H9 (cell line): Measurements from ENCODE around the gene PACS1. TPM values are rescaled to one million over a fixed set of nuclear protein-coding genes. Genes with fewer than 3 reads are reported as not detected.

Source experiments
- DNase-seq: peaks from one replicate; pipeline ENCODE4 v3.0.0-alpha.2; 2017
- H2AFZ ChIP-seq: one replicate; pipeline ENCODE4 v1.6.1; 2013; ENCODE audit warnings: mild to moderate bottlenecking, low read length, control low read depth, moderate library complexity
- H2AK5ac ChIP-seq: 2 replicates; pipeline ENCODE4 v1.6.1; 2013; ENCODE audit warnings: low read length, control low read depth, mixed read lengths; ENCODE audit not compliant: insufficient read length
- H2BK120ac ChIP-seq: one replicate; pipeline ENCODE4 v1.6.1; 2013; ENCODE audit warnings: low read depth, mild to moderate bottlenecking, low read length, control low read depth, inconsistent platforms; ENCODE audit not compliant: poor library complexity, severe bottlenecking
- H2BK12ac ChIP-seq: 2 replicates; pipeline ENCODE4 v1.6.1; 2013; ENCODE audit warnings: low read length, control low read depth, mixed read lengths, low read depth; ENCODE audit not compliant: insufficient read length
- H2BK15ac ChIP-seq: 2 replicates; pipeline ENCODE4 v1.6.1; 2013; ENCODE audit warnings: low read depth, low read length, control low read depth
- H2BK20ac ChIP-seq: one replicate; pipeline ENCODE4 v1.6.1; 2013; ENCODE audit warnings: low read depth, mild to moderate bottlenecking, low read length, control low read depth, inconsistent platforms; ENCODE audit not compliant: poor library complexity, severe bottlenecking
- H2BK5ac ChIP-seq: 2 replicates; pipeline ENCODE4 v1.6.1; 2013; ENCODE audit warnings: low read length, control low read depth, mixed read lengths; ENCODE audit not compliant: insufficient read length
- H3K14ac ChIP-seq: 2 replicates; pipeline ENCODE4 v1.6.1; 2013; ENCODE audit warnings: low read length, control low read depth; ENCODE audit not compliant: insufficient read depth
- H3K18ac ChIP-seq: 2 replicates; pipeline ENCODE4 v1.6.1; 2013; ENCODE audit warnings: low read depth, mild to moderate bottlenecking, mixed read lengths, low read length, control low read depth; ENCODE audit not compliant: insufficient read length
- H3K23ac ChIP-seq: 2 replicates; pipeline ENCODE4 v1.6.1; 2013; ENCODE audit warnings: low read length, control low read depth, mixed read lengths, low read depth; ENCODE audit not compliant: insufficient read length
- H3K23me2 ChIP-seq: 2 replicates; pipeline ENCODE4 v1.6.1; 2013; ENCODE audit warnings: low read depth, mild to moderate bottlenecking, mixed read lengths, low read length, control low read depth; ENCODE audit not compliant: insufficient read length, poor library complexity, severe bottlenecking
- H3K27ac ChIP-seq: 2 replicates; pipeline ENCODE4 v1.5.1; 2013; ENCODE audit warnings: low read length, control low read depth, mixed read lengths, low read depth; ENCODE audit not compliant: insufficient read length
- H3K27me3 ChIP-seq: 2 replicates; pipeline ENCODE4 v1.6.1; 2013; ENCODE audit warnings: low read length, control low read depth, inconsistent platforms; ENCODE audit not compliant: insufficient read depth
- H3K4ac ChIP-seq: 2 replicates; pipeline ENCODE4 v1.6.1; 2013; ENCODE audit warnings: low read depth, mild to moderate bottlenecking, control low read depth, inconsistent platforms, low read length, moderate library complexity
- H3K4me1 ChIP-seq: 2 replicates; pipeline ENCODE4 v1.6.1; 2013; ENCODE audit warnings: low read length, control low read depth, inconsistent platforms; ENCODE audit not compliant: insufficient read depth
- H3K4me2 ChIP-seq: 2 replicates; pipeline ENCODE4 v1.6.1; 2013; ENCODE audit warnings: low read length, control low read depth, mixed read lengths; ENCODE audit not compliant: insufficient read length, insufficient read depth
- H3K56ac ChIP-seq: 2 replicates; pipeline ENCODE4 v1.6.1; 2013; ENCODE audit warnings: low read depth, mild to moderate bottlenecking, mixed read lengths, low read length, control low read depth; ENCODE audit not compliant: insufficient read length
- H3K79me1 ChIP-seq: 2 replicates; pipeline ENCODE4 v1.6.1; 2013; ENCODE audit warnings: low read depth, mild to moderate bottlenecking, moderate library complexity, low read length, control low read depth, inconsistent platforms; ENCODE audit not compliant: insufficient read depth, poor library complexity, severe bottlenecking
- H3K79me2 ChIP-seq: 2 replicates; pipeline ENCODE4 v1.6.1; 2013; ENCODE audit warnings: low read length, control low read depth, inconsistent platforms; ENCODE audit not compliant: insufficient read depth
- H3K9ac ChIP-seq: 2 replicates; pipeline ENCODE4 v1.6.1; 2013; ENCODE audit warnings: low read length, control low read depth, mixed read lengths; ENCODE audit not compliant: insufficient read length; ENCODE audit errors: extremely low read depth
- H3K9me3 ChIP-seq: one replicate; pipeline ENCODE4 v1.6.1; 2013; ENCODE audit warnings: low read depth, low read length, inconsistent platforms; ENCODE audit not compliant: control insufficient read depth
- H3T11ph ChIP-seq: one replicate; pipeline ENCODE4 v1.6.1; 2013; ENCODE audit warnings: mild to moderate bottlenecking, low read length, control low read depth, inconsistent platforms
- H4K20me1 ChIP-seq: one replicate; pipeline ENCODE4 v1.6.1; 2013; ENCODE audit not compliant: control insufficient read depth, insufficient read length, insufficient read depth
- H4K5ac ChIP-seq: 2 replicates; pipeline ENCODE4 v1.6.1; 2013; ENCODE audit warnings: low read depth, mild to moderate bottlenecking, mixed read lengths, low read length, control low read depth; ENCODE audit not compliant: insufficient read length
- H4K8ac ChIP-seq: replicated peaks from 2 replicates; pipeline ENCODE4 v1.6.1; 2013; ENCODE audit warnings: low read length, control low read depth, mixed read lengths, low read depth; ENCODE audit not compliant: insufficient read length
- H4K91ac ChIP-seq: 2 replicates; pipeline ENCODE4 v1.6.1; 2013; ENCODE audit warnings: low read depth, mild to moderate bottlenecking, moderate library complexity, mixed read lengths, low read length, control low read depth; ENCODE audit not compliant: insufficient read length
- H3K27ac Mint-ChIP-seq, 3 experiments: 2 replicates in 2 of 3; 3 replicates in 1 of 3; pipeline ENCODE4 v1.8.0; 2020 to 2021; ENCODE audit warnings: mixed read lengths in 3 of 3, mild to moderate bottlenecking in 1 of 3, moderate library complexity in 1 of 3
- H3K27me3 Mint-ChIP-seq: 2 replicates; pipeline ENCODE4 v1.8.0; 2021; ENCODE audit warnings: low read depth, mild to moderate bottlenecking, moderate library complexity, mixed read lengths
- H3K36me3 Mint-ChIP-seq, 3 experiments: 2 replicates in 2 of 3; 3 replicates in 1 of 3; pipeline ENCODE4 v1.8.0; 2020 to 2021; ENCODE audit warnings: low read depth in 3 of 3, mixed read lengths in 3 of 3; ENCODE audit not compliant: insufficient read depth in 1 of 3
- H3K4me1 Mint-ChIP-seq, 2 experiments: 2 replicates each; pipeline ENCODE4 v1.8.0; 2020; ENCODE audit warnings: mixed read lengths in 2 of 2
- H3K4me3 Mint-ChIP-seq, 2 experiments: 2 replicates in 1 of 2; 3 replicates in 1 of 2; pipeline ENCODE4 v1.8.0; 2020 to 2021; ENCODE audit warnings: mild to moderate bottlenecking in 2 of 2, mixed read lengths in 2 of 2, moderate library complexity in 1 of 2
- H3K9me3 Mint-ChIP-seq, 2 experiments: 2 replicates in 1 of 2; 3 replicates in 1 of 2; pipeline ENCODE4 v1.8.0; 2020; ENCODE audit warnings: mild to moderate bottlenecking in 2 of 2, mixed read lengths in 2 of 2, moderate library complexity in 1 of 2
- CTCF ChIP-seq: fragments of 200-600 bp; sonication (generic); conservative IDR thresholded peaks from 3 replicates; pipeline ENCODE4 v1.8.0; 2021; ENCODE audit warnings: antibody characterized with exemption, mild to moderate bottlenecking
- WGBS: extraction: QIAGEN DNeasy Blood & Tissue Kit; methylation state at CpG from one replicate; pipeline ENCODE4 v1.1.7; 2013; ENCODE audit warnings: missing lambda C conversion rate, low lambda C conversion rate, mixed read lengths; ENCODE audit not compliant: insufficient read length; ENCODE audit errors: extremely low coverage; 5-methylcytosine and 5-hydroxymethylcytosine counted together
- total RNA-seq: library from RNA; stranded (reverse); gene quantifications from 2 replicates; pipeline ENCODE4 v1.2.1, GENCODE V29; 2021

The PACS1 gene
- total RNA-seq, 1 experiment from 2014 or later, result 35.5 TPM

GRCh38 chr11:66115638-66116301 is 45.7 kb downstream of the PACS1 start:
- H2AFZ ChIP-seq, result no peak overlapping the region
- H4K8ac ChIP-seq, result no peak overlapping the region
- no peaks in the 10 kb centered on the region for H3K79me2 ChIP-seq
- no CpG with 5 or more reads among the region's 8 CpGs for WGBS
- H3K23ac ChIP-seq, result no peak overlapping the region
- no peaks in the 10 kb centered on the region for H3K79me1 ChIP-seq
- H3K14ac ChIP-seq, result no peak overlapping the region
- Mint-ChIP-seq H3K9me3 (no peaks in the 10 kb centered on the region), H3K27ac (0 out of 7 replicates have a peak overlapping the region, but pooled peaks of 1 of the 3 experiments have one; percentile 3), H3K27me3 (peaks cover 2% of the 10 kb centered on the region; the same call in 1 of the 2 replicates), H3K4me3 (no peak overlapping the region), H3K4me1 (peaks cover 44 to 51% of the 10 kb centered on the region in 2 experiments), H3K36me3 (no peaks in the 10 kb centered on the region)
- no peak overlapping the region for H2BK5ac ChIP-seq
- H2BK15ac ChIP-seq, result no peak overlapping the region
- no peak overlapping the region for H2BK20ac ChIP-seq
- TF ChIP-seq CTCF, result no peak
- no peak overlapping the region for H3K18ac ChIP-seq
- no peak overlapping the region for H2BK12ac ChIP-seq
- no peaks in the 10 kb centered on the region for H3K27me3 ChIP-seq
- H4K91ac ChIP-seq, result no peak overlapping the region
- no peaks in the 10 kb centered on the region for H3K9me3 ChIP-seq
- H3K4ac ChIP-seq, result no peak overlapping the region
- no peak overlapping the region for H2BK120ac ChIP-seq
- H4K5ac ChIP-seq, result no peak overlapping the region
- DNase-seq, result no peak
- H3K4me1 ChIP-seq, result peaks cover 14% of the 10 kb centered on the region
- H3K4me2 ChIP-seq, result no peak overlapping the region
- H4K20me1 ChIP-seq, result no peaks in the 10 kb centered on the region
- no peaks in the 10 kb centered on the region for H3K23me2 ChIP-seq
- no peak overlapping the region for H3T11ph ChIP-seq
- no peak overlapping the region for H3K56ac ChIP-seq
- H3K9ac ChIP-seq, result no peak overlapping the region
- H3K27ac ChIP-seq, result no peak overlapping the region
- no peak overlapping the region for H2AK5ac ChIP-seq
